GM12865 (cell line): ENCODE measurements around the gene ALPK3.

Source experiments
- DNase-seq: peaks from one replicate; pipeline ENCODE4 v3.0.0; 2010; ENCODE audit warnings: low read depth
- H3K4me3 ChIP-seq: 2 replicates; pipeline ENCODE4 v1.5.1; 2011; ENCODE audit warnings: mild to moderate bottlenecking, low read depth, low read length, control low read depth
- TF ChIP-seq, protein P1 (sequence below): IDR thresholded peaks from 2 replicates; pipeline ENCODE4 v1.5.1; 2011; ENCODE audit warnings: low read length, control low read depth, low read depth, inconsistent platforms; ENCODE audit not compliant: insufficient read depth; ENCODE audit errors: missing control alignments

ALPK3 gene

DNA sequence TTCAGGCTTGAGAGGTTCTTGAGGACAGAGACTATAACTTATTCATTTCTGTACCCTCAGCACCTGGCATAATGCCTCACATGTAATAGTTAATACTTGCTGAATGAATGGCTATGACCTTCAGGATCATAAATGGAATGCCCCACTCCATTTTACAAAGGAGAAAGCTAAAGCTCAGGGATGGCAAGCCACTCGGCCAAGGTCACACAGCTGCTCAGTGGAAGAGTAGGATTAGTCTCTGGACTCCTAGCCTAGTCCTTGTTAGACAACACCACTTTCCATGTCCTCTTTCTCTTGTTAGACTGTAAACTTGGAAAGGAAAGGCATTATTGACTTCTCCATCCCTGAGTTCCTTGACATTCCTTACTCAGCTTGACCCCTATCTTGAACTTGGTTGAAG lies 3.2 kb upstream of the ALPK3 start:
- H3K4me3 ChIP-seq = no peak overlapping the region
- DNase-seq = no peak
- TF ChIP-seq, protein P1, sequence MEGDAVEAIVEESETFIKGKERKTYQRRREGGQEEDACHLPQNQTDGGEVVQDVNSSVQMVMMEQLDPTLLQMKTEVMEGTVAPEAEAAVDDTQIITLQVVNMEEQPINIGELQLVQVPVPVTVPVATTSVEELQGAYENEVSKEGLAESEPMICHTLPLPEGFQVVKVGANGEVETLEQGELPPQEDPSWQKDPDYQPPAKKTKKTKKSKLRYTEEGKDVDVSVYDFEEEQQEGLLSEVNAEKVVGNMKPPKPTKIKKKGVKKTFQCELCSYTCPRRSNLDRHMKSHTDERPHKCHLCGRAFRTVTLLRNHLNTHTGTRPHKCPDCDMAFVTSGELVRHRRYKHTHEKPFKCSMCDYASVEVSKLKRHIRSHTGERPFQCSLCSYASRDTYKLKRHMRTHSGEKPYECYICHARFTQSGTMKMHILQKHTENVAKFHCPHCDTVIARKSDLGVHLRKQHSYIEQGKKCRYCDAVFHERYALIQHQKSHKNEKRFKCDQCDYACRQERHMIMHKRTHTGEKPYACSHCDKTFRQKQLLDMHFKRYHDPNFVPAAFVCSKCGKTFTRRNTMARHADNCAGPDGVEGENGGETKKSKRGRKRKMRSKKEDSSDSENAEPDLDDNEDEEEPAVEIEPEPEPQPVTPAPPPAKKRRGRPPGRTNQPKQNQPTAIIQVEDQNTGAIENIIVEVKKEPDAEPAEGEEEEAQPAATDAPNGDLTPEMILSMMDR = no peak

- TF ChIP-seq, protein P1 = no peak
- no peak overlapping the region for H3K4me3 ChIP-seq
Measured at GRCh38 chr15:84814916-84815315, 2.2 kb upstream of the ALPK3 start.

DNA sequence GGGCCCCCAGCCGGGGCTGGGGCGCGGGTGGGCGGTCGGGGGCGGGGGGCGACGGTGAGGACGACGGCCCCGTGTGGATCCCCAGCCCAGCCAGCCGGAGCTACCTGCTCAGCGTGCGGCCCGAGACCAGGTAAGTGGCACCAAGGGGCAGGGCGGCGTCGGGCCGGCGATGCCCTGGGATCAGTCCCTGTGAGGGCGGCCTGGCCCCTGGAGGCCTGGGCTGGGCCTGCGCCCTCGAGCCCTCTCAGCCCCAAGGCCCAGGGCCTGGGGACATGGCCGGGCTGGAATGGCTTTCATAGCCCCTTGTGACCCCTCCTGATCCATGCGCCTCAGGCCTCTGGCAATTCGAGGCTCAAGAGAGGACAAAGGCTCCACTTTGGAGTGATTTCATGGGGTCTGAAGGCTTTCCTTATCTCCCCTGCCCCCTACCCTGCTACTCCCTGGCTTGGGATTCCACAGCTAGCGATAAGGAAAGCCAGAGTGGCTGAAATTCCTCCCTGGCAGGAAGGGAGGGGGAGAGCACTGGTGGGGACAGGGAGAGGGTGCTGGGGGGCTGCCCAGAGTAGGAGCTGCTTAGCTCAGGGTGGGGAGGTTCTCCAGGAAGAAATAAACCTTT lies 418 bp downstream of the ALPK3 start:
- TF ChIP-seq, protein P1 = no peak
- no peak overlapping the region for H3K4me3 ChIP-seq
- DNase-seq = no peak

More at GRCh38 chr15:84814916-84815315, 2.2 kb upstream of the ALPK3 start:
- DNase-seq = no peak

GRCh38 chr15:84818261-84819131 lies 1.3 kb downstream of the ALPK3 start:
- TF ChIP-seq, protein P1 = no peak
- DNase-seq = peak; percentile 12
- no peak overlapping the region for H3K4me3 ChIP-seq

DNA sequence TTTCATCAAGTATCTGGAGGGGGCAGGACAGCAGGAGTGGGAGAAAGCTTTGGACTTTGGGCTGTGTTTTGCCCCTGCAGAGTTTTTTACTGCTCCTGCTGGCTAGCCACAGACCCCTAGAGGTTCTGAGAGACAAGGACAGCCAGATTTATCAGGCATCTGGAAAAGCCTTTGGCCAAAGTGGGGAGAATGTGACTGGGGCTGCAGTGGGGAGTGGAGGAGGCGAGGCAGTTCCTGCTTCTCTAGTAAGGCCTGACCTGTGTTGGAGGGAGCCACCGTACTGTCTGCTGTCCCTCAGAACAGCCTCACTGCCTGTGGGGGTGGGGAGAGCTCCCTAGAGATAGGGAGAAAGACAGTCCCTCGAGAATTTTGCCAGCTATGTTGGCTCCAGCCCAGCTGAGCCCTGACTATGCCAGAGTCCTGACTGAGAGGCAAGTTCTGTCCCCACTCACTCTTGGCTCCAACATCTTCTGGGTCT lies 2.2 kb downstream of the ALPK3 start:
- TF ChIP-seq, protein P1 = no peak
- no peak for DNase-seq
- no peak overlapping the region for H3K4me3 ChIP-seq

- TF ChIP-seq, protein P1 = no peak
- H3K4me3 ChIP-seq = no peak overlapping the region
- DNase-seq = no peak
Measured at GRCh38 chr15:84819791-84820190, 2.6 kb downstream of the ALPK3 start.
